AG10803 (cell line): ENCODE measurements around the gene ADPRHL1.
"Not testable (repeated sequence)": the region's sequence is repeated elsewhere in the genome, so short reads cannot be mapped to it uniquely, and the experiment has no call there.

Source experiments
- DNase-seq: peaks from one replicate; pipeline ENCODE4 v3.0.0; 2010; ENCODE audit warnings: low read depth
- H3K4me3 ChIP-seq: 2 replicates; pipeline ENCODE4 v1.5.1; 2011; ENCODE audit warnings: mild to moderate bottlenecking, low read length, control low read depth
- TF ChIP-seq, protein P1 (sequence below): conservative IDR thresholded peaks from 2 replicates; pipeline ENCODE4 v1.5.1; 2011; ENCODE audit warnings: mild to moderate bottlenecking, low read length, control low read depth, inconsistent platforms

ADPRHL1 gene

DNA sequence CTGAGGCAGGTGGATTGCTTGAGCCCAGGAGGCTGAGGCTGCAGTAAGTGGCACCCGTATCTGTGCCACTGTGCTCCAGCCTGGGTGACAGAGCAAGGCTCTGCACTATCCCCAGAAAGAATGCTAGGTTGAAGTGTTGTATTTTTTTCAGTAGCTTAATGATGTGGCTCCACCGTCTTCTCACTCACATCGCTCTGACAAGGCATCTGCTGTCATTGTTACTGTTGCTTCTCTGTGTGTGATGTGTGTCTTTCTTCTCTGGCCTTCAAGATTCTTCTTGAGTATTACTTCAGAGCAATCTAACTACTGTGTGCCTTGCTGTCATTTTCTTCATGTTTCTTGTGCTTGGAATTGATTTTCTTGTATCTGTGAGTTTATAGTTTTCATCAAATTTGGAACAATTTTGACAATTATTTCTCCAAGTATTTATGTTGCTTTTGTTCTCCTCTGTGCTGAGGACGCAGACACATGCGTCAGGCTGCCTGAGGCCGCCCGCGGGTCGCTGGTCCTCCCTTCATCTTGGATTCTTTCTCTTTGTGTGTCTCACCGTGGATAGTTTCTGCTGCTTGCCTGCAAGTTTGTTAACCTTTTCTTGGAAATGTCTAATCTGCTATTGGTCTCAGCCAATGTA, 10.8 kb downstream of the ADPRHL1 start:
- TF ChIP-seq, protein P1, sequence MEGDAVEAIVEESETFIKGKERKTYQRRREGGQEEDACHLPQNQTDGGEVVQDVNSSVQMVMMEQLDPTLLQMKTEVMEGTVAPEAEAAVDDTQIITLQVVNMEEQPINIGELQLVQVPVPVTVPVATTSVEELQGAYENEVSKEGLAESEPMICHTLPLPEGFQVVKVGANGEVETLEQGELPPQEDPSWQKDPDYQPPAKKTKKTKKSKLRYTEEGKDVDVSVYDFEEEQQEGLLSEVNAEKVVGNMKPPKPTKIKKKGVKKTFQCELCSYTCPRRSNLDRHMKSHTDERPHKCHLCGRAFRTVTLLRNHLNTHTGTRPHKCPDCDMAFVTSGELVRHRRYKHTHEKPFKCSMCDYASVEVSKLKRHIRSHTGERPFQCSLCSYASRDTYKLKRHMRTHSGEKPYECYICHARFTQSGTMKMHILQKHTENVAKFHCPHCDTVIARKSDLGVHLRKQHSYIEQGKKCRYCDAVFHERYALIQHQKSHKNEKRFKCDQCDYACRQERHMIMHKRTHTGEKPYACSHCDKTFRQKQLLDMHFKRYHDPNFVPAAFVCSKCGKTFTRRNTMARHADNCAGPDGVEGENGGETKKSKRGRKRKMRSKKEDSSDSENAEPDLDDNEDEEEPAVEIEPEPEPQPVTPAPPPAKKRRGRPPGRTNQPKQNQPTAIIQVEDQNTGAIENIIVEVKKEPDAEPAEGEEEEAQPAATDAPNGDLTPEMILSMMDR = no peak
- no peak for DNase-seq
- H3K4me3 ChIP-seq = no peak overlapping the region

DNA sequence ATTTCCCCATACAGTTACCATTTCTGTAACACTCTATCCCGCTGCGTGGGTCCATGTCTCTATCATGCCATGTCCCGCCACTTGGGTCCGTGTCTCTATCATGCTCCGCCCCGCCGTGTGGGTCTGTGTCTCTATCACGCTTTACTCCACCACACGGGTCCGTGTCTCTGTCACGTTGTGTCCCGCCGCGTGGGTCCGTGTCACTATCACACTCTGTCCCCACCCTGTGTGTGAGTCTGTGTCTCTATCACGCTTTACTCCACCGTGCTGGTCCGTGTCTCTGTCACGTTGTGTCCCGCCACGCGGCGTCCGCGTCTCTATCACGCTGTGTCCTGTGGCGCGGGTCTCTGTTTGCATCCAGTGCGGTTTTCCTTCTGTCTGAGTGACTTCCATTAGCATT, 11.6 kb downstream of the ADPRHL1 start:
- no peak for DNase-seq
- TF ChIP-seq, protein P1 = no peak
- no peak overlapping the region for H3K4me3 ChIP-seq

DNA sequence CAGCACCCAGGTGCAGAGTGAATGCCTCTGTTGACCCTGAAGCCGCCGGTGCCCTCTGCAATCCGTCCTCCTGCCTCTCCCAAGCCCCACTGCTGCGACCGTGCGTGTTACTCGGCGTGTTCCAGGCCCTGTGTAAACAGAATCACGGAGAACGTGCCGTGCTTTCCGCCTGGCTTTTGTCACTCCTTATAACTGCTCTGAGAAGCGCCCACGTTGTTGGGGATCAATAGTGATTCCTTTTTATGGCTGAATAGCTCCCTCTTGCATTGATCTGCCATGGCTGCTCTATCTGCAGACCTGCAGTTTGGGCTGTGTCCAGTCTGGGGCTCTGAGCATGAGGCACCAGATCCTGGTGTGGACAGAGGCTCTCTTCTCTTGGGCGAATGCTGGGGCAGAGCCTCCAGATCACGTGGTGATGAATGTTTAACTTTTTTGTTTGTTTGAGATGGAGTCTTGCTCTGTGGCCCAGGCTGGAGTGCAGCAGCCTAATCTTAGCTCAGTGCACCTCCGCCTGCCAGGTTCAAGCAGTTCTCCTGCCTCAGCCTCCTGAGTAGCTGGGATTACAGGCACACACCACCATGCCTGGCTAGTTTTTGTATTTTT, 15.8 kb downstream of the ADPRHL1 start:
- no peak for DNase-seq
- TF ChIP-seq, protein P1 = no peak

DNA sequence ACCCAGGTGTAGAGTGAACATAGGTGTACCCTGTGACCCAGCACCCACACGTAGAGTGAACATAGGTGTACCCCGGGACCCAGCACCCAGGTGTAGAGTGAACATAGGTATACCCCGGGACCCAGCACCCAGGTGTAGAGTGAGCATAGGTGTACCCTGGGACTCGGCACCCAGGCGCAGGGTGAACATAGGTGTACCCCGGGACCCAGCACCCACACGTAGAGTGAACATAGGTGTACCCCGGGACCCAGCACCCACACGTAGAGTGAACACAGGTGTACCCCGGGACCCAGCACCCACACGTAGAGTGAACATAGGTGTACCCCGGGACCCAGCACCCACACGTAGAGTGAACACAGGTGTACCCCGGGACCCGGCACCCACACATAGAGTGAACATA, 16.4 kb downstream of the ADPRHL1 start:
- DNase-seq, H3K4me3 ChIP-seq: not testable (repeated sequence)

More for the DNA sequence above, 15.8 kb downstream of the ADPRHL1 start:
- no peak overlapping the region for H3K4me3 ChIP-seq

DNA sequence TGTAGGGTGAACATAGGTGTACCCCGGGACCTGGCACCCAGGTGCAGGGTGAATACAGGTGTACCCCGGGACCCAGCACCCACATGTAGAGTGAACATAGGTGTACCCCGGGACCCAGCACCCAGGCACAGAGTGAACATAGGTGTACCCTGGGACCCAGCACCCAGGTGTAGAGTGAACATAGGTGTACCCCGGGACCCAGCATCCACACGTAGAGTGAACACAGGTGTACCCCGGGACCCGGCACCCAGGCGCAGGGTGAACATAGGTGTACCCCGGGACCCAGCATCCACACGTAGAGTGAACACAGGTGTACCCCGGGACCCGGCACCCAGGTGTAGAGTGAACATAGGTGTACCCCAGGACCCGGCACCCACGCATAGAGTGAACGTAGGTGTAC, 17.4 kb downstream of the ADPRHL1 start:
- H3K4me3 ChIP-seq, DNase-seq: not testable (repeated sequence)

DNA sequence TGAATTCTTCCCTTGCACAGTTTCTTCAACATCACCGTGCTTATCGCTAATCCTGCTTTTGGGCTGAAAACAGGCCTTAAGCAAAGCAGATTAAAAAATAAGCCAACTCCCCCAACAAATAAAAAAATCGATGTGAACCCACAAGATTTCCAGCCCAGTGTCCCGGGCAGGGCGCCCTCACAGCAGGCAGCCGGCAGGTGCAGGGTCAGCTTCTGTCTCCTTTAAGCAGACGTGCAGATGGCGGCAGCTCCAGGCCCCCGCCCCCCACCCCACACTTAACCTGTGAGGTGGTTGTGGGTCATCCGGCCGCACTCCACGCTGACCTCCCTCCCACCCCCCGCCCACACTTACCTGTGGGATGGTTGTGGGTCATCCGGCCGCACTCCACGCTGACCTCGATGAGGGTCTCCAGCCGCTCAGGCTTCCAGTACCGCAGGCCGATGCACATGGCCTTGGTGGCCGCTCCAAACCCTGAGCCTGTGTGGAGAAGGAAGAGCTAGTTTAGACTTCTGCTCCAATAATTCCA, 19.8 kb downstream of the ADPRHL1 start:
- H3K4me3 ChIP-seq = no peak overlapping the region
- DNase-seq = no peak
- TF ChIP-seq, protein P1 = no peak

DNA sequence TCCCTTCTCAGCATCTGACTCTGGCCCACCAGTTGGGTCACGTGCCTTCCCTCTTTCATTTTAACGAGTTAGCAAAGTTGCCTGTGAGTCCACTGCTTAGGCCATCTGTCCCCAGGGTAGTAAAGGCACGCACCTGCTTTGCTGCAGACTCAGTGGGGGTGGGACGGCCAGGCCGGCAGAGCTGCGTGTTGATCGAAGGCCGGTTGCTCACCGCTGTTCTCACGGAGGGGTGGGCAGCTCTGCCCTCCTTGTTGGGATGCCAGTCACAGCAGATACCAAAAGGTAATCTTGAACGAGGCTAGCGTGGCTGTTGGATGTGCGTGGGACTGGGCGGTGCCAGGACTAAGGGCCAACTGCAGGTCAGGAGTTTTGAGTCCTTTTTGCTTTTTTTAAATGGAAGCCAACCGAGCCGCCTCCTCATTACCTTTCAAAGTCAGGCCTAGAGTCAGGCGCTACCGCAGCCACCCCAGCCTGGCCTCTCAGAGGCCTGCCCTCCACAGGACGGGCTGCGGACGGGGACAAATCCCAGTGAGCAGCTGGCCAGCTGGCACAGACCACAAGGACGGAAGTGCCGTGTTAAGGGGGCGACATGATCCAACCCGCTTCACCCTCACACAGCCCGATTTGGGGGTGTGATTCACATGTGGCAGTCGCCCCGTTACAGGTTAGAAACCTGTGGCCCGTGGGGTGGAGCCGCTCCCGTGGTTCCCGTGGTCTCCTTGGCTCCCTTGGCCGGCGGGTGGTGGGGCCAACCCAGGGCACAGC, 20.6 kb downstream of the ADPRHL1 start:
- no peak overlapping the region for H3K4me3 ChIP-seq
- TF ChIP-seq, protein P1 = no peak
- no peak for DNase-seq

DNA sequence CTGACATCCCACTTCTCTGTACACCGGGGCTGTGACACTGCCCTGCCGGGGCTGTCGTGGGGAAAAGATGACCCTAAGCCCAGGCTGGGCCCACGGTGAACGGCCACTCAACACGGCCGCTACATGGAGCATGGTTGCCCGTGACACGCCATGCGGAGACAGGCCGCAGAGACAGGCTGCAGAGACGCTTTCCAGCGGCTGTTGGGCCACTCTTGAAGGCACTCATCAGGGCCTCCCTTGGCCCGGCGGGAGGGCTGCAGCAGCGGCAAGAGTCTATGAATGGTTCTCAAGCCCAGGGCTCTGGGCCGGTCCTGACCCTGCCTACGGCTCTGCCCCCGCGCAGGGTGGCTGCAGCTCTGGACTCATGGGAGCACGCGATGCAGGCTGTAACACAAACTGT, 22.1 kb downstream of the ADPRHL1 start:
- TF ChIP-seq, protein P1 = no peak
- H3K4me3 ChIP-seq = no peak overlapping the region
- no peak for DNase-seq
